GM06990 (cell line): Measurements from ENCODE around the gene GFOD1.

Source experiments
- DNase-seq: peaks from one replicate; pipeline ENCODE4 v3.0.0-alpha.2; 2011; ENCODE audit not compliant: insufficient read length; ENCODE audit errors: extremely low read depth
- H3K27me3 ChIP-seq: replicated peaks from 2 replicates; pipeline ENCODE4 v1.6.0; 2011; ENCODE audit warnings: low read length; ENCODE audit not compliant: control insufficient read depth, insufficient read depth
- H3K36me3 ChIP-seq: 2 replicates; pipeline ENCODE4 v1.5.1; 2011; ENCODE audit warnings: low read length; ENCODE audit not compliant: control insufficient read depth, insufficient read depth
- H3K4me3 ChIP-seq: replicated peaks from 2 replicates; pipeline ENCODE4 v1.5.1; 2011; ENCODE audit warnings: low read depth, mild to moderate bottlenecking, control low read depth, low read length
- TF ChIP-seq, protein P1 (sequence below): IDR thresholded peaks from 2 replicates; pipeline ENCODE4 v1.5.1; 2011; ENCODE audit warnings: low read length, control low read depth, mild to moderate bottlenecking, inconsistent platforms; ENCODE audit not compliant: insufficient read depth, poor library complexity, severe bottlenecking

The GFOD1 gene

DNA sequence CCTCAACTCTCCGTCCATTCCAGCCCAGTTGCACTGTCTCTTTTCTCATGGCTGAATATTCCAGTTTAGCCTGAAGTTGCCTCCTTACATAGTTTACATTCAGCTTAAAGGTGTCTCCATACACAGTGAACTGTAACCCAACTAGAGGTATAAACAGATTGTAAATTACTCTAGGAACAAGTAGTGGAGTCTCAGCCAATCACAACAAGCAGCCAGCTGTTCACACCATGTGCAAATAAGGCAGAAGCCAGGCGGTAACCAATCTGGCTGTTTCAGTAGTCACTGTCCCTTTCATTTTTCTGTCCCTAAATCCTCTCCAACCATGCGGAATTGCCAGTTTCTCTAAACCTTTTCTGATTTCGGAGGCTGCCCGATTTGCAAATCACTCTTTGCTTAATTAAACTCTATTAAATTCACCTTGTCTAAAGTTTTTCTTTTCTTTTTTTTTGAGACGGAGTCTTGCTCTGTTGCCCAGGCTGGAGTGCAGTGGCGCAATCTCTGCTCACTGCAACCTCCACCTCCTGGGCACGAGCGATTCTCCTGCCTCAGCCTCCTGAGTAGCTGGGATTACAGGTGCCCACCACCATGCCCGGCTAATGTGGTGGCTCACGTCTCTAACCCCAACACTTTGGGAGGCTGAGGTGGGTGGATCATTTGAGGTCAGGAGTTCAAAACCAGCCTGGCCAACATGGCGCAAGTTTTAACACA lies 37.6 kb upstream of the GFOD1 start:
- DNase-seq, result no peak
- TF ChIP-seq, protein P1, sequence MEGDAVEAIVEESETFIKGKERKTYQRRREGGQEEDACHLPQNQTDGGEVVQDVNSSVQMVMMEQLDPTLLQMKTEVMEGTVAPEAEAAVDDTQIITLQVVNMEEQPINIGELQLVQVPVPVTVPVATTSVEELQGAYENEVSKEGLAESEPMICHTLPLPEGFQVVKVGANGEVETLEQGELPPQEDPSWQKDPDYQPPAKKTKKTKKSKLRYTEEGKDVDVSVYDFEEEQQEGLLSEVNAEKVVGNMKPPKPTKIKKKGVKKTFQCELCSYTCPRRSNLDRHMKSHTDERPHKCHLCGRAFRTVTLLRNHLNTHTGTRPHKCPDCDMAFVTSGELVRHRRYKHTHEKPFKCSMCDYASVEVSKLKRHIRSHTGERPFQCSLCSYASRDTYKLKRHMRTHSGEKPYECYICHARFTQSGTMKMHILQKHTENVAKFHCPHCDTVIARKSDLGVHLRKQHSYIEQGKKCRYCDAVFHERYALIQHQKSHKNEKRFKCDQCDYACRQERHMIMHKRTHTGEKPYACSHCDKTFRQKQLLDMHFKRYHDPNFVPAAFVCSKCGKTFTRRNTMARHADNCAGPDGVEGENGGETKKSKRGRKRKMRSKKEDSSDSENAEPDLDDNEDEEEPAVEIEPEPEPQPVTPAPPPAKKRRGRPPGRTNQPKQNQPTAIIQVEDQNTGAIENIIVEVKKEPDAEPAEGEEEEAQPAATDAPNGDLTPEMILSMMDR, result no peak
- Histone ChIP-seq H3K36me3 (no peaks in the 10 kb centered on the region), H3K4me3 (no peak overlapping the region), H3K27me3 (no peaks in the 10 kb centered on the region)

DNA sequence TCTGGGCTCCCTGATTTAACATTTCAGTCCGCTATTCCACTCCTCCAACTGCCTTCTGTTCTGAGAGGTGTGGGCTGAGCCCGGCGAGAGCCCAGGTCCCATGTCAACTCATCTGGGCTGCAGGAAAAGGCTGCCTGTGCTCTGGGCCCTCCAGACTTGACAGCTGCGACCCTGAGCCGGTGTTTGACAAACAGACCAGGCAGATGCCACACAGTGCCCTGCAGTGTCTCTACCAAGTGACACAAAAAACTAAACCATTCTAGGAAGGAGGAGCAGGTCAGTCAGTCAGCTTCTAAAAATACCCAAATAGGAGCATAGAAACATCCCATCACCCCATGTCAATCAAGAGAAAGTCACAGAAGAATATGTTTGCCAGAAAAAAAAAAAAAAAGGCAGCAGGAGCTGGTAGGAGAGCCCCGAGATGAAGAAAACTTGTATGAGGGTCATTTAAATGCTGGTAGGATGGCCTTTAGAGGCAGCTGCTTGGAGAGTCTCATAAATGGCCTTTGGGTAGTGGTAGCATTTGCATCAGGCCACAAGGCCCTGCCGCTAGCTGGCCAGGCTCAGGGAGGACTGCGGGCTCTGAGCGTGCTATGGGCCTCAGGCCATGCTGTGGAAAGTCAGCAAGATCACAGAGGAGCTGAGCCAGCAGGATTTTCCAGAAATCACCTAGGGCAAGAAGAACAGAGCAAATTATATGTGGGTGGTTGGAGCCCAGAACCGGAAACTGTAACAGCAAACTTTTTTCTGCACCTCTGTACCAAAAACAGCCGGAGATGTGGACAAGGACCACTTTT lies 36.6 kb upstream of the GFOD1 start:
- DNase-seq, result no peak
- Histone ChIP-seq H3K27me3 (no peaks in the 10 kb centered on the region), H3K4me3 (no peak overlapping the region), H3K36me3 (no peaks in the 10 kb centered on the region)
- TF ChIP-seq, protein P1, result no peak

DNA sequence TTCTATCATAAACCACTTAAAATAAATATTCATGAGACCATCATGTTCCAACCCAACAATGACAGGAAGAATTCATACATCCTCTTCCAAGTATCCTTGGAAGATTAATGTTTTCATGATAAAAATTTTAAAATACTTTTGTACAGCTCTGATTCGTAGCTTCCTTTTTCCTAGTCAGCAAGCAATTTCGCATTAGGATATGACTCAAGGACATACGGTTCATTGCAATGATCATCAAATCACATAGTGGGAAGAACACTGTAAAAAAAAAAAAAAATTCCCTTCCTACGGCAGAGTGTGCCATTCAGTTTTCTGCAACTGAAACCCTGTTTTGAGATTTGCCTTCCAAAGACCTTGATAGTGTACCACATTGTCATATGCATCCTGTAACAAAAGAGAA lies 35.3 kb upstream of the GFOD1 start:
- no peaks in the 10 kb centered on the region for H3K27me3 ChIP-seq
- no peaks in the 10 kb centered on the region for H3K36me3 ChIP-seq
- no peak for DNase-seq
- no peak overlapping the region for H3K4me3 ChIP-seq
- TF ChIP-seq, protein P1, result no peak

DNA sequence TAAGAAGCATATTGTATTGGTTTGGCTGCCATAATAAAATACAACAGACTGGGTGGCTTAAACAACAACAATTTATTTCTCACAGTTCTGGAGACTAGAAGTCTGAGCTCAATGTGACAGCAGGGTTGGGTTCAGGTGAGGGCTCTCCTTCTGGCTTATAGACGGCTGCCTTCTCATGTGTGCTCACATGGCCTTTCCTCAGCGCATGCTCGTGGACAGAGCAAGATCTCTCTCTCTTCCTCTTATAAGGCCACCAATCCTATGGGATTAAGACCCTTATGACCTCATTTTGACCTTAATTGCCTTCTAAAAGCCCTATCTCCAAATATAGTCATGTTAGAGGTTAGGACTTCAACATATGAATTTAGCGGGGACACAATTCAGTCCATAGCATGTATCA lies 32.4 kb upstream of the GFOD1 start:
- H3K27me3 ChIP-seq, result no peaks in the 10 kb centered on the region
- no peak for DNase-seq
- no peak overlapping the region for H3K4me3 ChIP-seq
- TF ChIP-seq, protein P1, result no peak
- no peaks in the 10 kb centered on the region for H3K36me3 ChIP-seq

DNA sequence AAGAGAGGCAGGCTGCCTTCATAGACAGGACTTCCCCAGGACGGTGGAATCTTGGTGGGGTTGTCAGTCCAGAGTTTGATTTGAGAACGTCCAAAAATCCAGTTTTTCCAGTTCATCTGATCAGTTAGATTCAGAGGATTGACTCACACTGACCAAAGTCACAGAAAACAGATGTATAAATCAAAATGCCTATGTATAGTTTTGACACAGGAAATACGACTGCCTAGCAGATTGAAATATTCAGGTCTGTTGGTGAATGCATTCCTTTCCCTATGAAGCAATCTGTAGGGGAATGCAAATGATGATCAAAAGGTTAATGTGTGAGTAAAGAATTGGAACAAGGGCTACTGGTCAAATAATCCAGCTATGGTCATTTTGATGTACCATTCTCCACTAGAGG lies 29.7 kb upstream of the GFOD1 start:
- no peaks in the 10 kb centered on the region for H3K36me3 ChIP-seq
- H3K27me3 ChIP-seq, result no peaks in the 10 kb centered on the region
- TF ChIP-seq, protein P1, result no peak
- DNase-seq, result no peak
- H3K4me3 ChIP-seq, result no peak overlapping the region
